GM12872 (cell line): Measurements from ENCODE around the gene NYNRIN.

Experiments used
- CTCF ChIP-seq: IDR thresholded peaks from 3 replicates; pipeline ENCODE4 v1.5.1; 2011; ENCODE audit warnings: low read depth, mild to moderate bottlenecking, low read length, moderate library complexity; ENCODE audit not compliant: insufficient read depth

Gene NYNRIN

DNA sequence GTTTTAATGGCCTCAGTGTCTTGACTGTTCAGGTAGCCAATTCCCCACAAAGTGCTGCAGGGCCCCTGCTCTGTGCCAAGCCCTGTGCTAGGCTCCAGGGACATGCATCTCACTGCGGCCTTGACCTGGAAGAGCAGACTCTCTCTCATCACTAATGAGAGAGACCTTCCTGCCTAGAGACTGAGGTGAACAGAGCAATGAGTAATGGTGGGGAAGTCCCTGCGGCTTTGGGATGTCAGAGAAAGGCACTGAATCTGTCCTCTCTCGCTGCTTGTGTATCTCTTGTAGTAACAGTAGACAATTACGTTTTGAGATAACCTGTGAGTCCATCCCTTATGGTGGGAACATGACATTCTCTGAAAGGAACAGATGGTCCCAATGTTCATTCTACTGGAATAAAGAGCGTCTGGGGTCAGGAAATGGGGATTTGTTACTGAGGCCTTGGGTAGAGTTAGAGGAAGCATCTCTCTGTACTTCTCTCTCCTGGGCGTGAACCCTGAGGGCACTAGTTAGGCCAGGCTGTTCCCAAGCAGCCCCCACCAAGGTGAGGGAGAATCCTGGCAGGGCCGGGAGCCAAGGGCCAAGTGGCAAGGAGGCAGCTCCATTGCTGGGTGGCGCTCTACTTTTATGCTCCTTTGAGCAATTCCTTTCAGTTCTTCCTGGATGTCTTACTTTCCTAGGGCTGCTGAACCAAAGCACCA is 17.3 kb upstream of the NYNRIN start:
- TF ChIP-seq CTCF, result no peak

- no peak for TF ChIP-seq CTCF
Observed at GRCh38 chr14:24382064-24382371, 16.8 kb upstream of the NYNRIN start.

GRCh38 chr14:24384169-24384568 is 14.6 kb upstream of the NYNRIN start:
- no peak for TF ChIP-seq CTCF

DNA sequence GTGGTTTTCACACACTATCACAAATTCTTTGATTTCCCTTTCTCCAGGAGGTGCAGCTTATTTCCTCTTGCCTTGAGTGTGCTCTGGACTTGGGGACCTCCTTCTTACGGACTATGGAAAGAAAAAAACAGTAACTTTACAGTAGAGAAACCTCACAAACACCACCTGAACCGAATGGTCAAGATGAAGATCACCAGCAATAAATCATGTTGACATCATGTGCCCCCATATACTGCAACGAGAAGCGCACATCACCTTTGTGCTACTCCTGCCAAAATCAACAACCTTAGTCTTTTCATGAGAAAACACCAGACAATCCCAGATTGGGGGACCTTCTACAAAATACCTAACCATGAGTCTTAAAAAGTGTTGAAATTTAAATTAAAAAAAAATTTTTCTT is 13.3 kb upstream of the NYNRIN start:
- no peak for TF ChIP-seq CTCF

DNA sequence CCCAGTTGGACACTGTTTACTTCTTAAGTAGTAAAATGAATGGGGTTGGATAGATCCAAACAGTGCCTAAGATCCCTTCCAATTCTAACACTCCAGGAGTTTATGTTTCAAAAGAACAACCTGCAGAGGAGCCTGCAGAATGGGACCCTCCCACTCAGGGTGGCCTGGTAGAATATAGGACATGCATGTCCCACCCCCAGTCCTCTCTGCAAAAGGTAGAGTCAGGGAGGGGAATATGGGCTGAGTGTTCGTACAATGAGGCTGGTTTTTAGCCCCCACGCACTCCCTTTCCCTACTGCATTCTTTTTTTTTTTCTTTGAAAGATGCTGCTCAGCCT is 11.8 kb upstream of the NYNRIN start:
- TF ChIP-seq CTCF, result no peak

DNA sequence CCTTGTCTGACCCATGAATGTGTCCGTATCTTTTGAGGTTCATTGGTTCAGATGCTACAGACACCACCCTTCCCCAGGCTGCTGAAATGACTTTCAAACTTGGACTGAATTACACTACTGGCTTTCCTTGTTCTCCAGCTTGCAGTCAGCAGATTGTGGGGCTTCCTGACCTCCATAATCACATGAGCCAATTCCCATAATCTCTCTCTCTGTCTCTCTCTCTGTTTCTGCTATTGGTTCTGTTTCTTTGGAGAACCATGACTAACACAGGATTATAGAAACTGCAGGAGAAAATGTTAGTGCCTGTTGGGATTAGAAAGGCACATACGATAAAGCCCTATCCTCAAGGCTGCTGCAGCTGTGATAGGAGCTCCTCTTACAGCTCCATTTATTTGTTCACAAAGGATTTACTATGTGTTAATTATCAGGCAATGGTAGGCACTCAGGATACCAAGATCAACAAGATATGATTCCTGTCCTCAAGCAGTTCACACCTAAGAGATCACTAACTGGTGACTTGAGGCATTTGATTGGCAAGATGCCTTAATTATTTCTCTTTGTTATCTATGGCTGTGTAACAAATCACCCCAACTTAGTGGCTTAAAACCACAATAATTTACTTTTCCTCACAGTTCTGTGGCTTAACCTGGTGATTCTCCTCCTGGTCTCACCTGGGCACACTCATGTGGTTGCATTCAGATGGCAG is 10.2 kb upstream of the NYNRIN start:
- TF ChIP-seq CTCF, result no peak

- no peak for TF ChIP-seq CTCF
Observed at GRCh38 chr14:24389226-24389848, 9.5 kb upstream of the NYNRIN start.
